Smooth muscle cell (in vitro differentiated cells): Measurements from ENCODE around the gene MLF1. TPM values are rescaled to one million over a fixed set of nuclear protein-coding genes. Genes with fewer than 3 reads are reported as not detected.
A peak's percentile ranks its signal among the peaks of the same experiment; 100 is the strongest.

ENCODE experiments used
- DNase-seq: peaks from one replicate; lab custom pipeline; 2025; ENCODE audit not compliant: unreplicated experiment; lab: John Stamatoyannopoulos, UW
- H2AFZ ChIP-seq: fragments of 200-600 bp; sonication (generic); 2 replicates; pipeline ENCODE4 v1.6.0; 2016; ENCODE audit warnings: antibody characterized with exemption, low read depth, mild to moderate bottlenecking
- H3F3A ChIP-seq: fragments of 200-600 bp; sonication (generic); 2 replicates; pipeline ENCODE4 v1.6.0; 2017; ENCODE audit warnings: antibody characterized with exemption, low read depth
- H3K27ac ChIP-seq: fragments of 200-600 bp; sonication (generic); 2 replicates; pipeline ENCODE4 v1.5.1; 2016; ENCODE audit warnings: low read depth, mild to moderate bottlenecking
- H3K27me3 ChIP-seq: fragments of 200-600 bp; sonication (generic); 2 replicates; pipeline ENCODE4 v1.6.1; 2016; ENCODE audit warnings: low read depth, mild to moderate bottlenecking
- H3K36me3 ChIP-seq: fragments of 200-600 bp; sonication (generic); 2 replicates; pipeline ENCODE4 v1.5.1; 2016; ENCODE audit warnings: low read depth
- H3K4me1 ChIP-seq: fragments of 200-600 bp; sonication (generic); 2 replicates; pipeline ENCODE4 v1.5.1; 2016; ENCODE audit warnings: low read depth
- H3K4me2 ChIP-seq: fragments of 200-600 bp; sonication (generic); 2 replicates; pipeline ENCODE4 v1.6.0; 2016; ENCODE audit warnings: mild to moderate bottlenecking
- H3K4me3 ChIP-seq: fragments of 200-600 bp; sonication (generic); 2 replicates; pipeline ENCODE4 v1.5.1; 2016; ENCODE audit warnings: mild to moderate bottlenecking
- H3K79me2 ChIP-seq: fragments of 200-600 bp; sonication (generic); 2 replicates; pipeline ENCODE4 v1.6.0; 2016; ENCODE audit warnings: low read depth, mild to moderate bottlenecking
- H3K9ac ChIP-seq: fragments of 200-600 bp; sonication (generic); 2 replicates; pipeline ENCODE4 v1.6.0; 2016; ENCODE audit warnings: low read depth
- H3K9me3 ChIP-seq: fragments of 200-600 bp; sonication (generic); replicated peaks from 2 replicates; pipeline ENCODE4 v1.5.1; 2016; ENCODE audit warnings: low read depth
- H4K20me1 ChIP-seq: fragments of 200-600 bp; sonication (generic); 2 replicates; pipeline ENCODE4 v1.6.0; 2016; ENCODE audit warnings: low read depth
- WGBS: methylation state at CpG from one replicate; pipeline ENCODE4 v1.1.7; 2016; ENCODE audit warnings: low lambda C conversion rate; 5-methylcytosine and 5-hydroxymethylcytosine counted together
- polyA plus RNA-seq: library from polyadenylated mRNA; unstranded; fragments of >200 nt; fragmentation: Nextera tagmentation; extraction: Ambion mirVana; gene quantifications from 2 replicates; pipeline ENCODE4 v1.2.1, GENCODE V29; 2016
- total RNA-seq: library from RNA; depleted of rRNA; stranded (reverse); fragments of >200 nt; gene quantifications from 2 replicates; pipeline ENCODE4 v1.2.3, GENCODE V29; 2014
- TF ChIP-seq, protein P1 (sequence below): fragments of 200-600 bp; sonication (generic); IDR thresholded peaks from 2 replicates; pipeline ENCODE4 v1.5.1; 2017; ENCODE audit warnings: borderline replicate concordance, mild to moderate bottlenecking, antibody characterized with exemption; ENCODE audit not compliant: insufficient read depth, poor library complexity, severe bottlenecking

Gene MLF1
- total and polyA plus RNA-seq, 2 experiments from 2014 or later, result 24.3 to 28.5 TPM

DNA sequence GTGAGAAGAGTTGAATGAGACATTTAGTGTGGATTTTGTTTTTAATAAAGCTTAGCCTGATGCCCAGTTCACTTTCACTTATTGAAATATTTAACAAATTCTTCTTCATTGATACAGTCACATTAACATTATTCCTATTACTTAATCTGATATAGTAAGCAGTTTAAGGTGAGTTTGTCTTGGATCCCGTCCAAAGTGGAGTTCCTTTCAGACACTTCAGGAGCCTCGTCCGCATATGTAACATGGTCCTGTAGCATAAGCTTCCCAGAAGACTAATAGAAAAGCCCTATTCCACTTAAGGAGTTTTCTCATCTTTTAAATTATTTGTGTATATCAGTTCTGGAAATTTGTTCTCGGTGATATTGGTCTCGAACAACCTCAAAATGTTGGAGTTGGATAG, 39.7 kb upstream of the MLF1 start:
- H2AFZ ChIP-seq, result no peak overlapping the region
- no peak for DNase-seq
- H3K79me2 ChIP-seq, result no peaks in the 10 kb centered on the region
- no peaks in the 10 kb centered on the region for H3K27me3 ChIP-seq
- no peaks in the 10 kb centered on the region for H3K36me3 ChIP-seq
- H3F3A ChIP-seq, result no peaks in the 10 kb centered on the region
- H3K4me3 ChIP-seq, result no peak overlapping the region
- TF ChIP-seq, protein P1, sequence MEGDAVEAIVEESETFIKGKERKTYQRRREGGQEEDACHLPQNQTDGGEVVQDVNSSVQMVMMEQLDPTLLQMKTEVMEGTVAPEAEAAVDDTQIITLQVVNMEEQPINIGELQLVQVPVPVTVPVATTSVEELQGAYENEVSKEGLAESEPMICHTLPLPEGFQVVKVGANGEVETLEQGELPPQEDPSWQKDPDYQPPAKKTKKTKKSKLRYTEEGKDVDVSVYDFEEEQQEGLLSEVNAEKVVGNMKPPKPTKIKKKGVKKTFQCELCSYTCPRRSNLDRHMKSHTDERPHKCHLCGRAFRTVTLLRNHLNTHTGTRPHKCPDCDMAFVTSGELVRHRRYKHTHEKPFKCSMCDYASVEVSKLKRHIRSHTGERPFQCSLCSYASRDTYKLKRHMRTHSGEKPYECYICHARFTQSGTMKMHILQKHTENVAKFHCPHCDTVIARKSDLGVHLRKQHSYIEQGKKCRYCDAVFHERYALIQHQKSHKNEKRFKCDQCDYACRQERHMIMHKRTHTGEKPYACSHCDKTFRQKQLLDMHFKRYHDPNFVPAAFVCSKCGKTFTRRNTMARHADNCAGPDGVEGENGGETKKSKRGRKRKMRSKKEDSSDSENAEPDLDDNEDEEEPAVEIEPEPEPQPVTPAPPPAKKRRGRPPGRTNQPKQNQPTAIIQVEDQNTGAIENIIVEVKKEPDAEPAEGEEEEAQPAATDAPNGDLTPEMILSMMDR, result no peak
- no peak overlapping the region for H3K27ac ChIP-seq
- no peaks in the 10 kb centered on the region for H3K4me1 ChIP-seq
- no peak overlapping the region for H3K9ac ChIP-seq
- WGBS, result 96% methylated on average over 5 of the region's 5 CpGs
- no peaks in the 10 kb centered on the region for H4K20me1 ChIP-seq
- no peak overlapping the region for H3K4me2 ChIP-seq
- no peaks in the 10 kb centered on the region for H3K9me3 ChIP-seq

DNA sequence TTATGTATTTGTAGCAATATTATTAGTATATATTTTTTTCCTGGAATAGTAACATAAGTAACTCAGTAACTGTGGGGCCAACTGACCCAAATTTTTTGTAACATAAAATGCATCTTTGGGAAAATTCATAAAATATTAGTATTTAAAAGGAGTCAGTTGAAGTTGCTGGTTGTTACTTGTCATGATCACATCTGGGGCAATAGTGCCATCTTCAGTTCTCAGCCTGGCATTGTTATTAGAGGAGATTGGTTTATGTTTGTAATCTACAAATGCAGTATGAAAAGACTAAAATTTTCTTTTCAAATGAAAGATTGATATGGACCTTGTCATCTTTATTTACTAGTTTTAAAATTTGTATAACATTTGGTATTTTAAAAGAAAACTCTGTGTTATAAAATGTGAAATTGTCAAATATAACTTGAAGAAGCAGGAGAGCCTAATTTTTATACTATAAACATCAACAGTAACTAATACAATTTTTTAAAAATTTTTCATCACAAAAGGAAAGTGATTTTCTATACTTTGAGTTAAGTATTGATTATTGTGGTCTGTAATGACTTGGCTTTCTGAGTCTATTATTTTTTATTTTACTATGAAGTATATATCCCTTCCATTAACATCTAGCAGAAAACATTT, 38.8 kb upstream of the MLF1 start:
- H3K4me1 ChIP-seq, result no peaks in the 10 kb centered on the region
- no peaks in the 10 kb centered on the region for H3K9me3 ChIP-seq
- H4K20me1 ChIP-seq, result no peaks in the 10 kb centered on the region
- H3F3A ChIP-seq, result no peaks in the 10 kb centered on the region
- no peak overlapping the region for H3K4me2 ChIP-seq
- no peaks in the 10 kb centered on the region for H3K79me2 ChIP-seq
- no peak overlapping the region for H3K9ac ChIP-seq
- H3K4me3 ChIP-seq, result no peak overlapping the region
- no peak overlapping the region for H2AFZ ChIP-seq
- no peaks in the 10 kb centered on the region for H3K36me3 ChIP-seq
- H3K27me3 ChIP-seq, result no peaks in the 10 kb centered on the region
- no peak for DNase-seq
- TF ChIP-seq, protein P1, result peak; percentile 59
- H3K27ac ChIP-seq, result no peak overlapping the region

DNA sequence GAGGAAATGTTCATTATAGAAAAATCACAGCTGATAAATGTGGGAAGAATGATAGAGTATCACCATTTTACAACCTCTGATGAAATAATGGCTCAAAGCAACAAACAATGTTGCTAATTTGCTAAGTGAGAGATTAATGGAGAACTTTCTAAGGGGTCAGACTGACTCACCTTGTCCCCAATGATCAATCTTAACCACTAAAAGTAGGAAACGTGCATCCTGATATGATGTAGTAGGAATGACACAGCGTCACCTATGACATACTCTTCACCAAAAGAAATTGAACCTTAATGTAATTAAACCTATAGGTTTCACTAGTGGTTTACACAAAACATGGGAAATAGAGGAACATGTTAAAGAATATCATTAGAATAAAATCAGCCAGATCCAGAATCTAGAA, 35.1 kb upstream of the MLF1 start:
- no peak for DNase-seq
- H3K27me3 ChIP-seq, result no peaks in the 10 kb centered on the region
- no peaks in the 10 kb centered on the region for H3F3A ChIP-seq
- H4K20me1 ChIP-seq, result no peaks in the 10 kb centered on the region
- H3K79me2 ChIP-seq, result no peaks in the 10 kb centered on the region
- no peaks in the 10 kb centered on the region for H3K9me3 ChIP-seq
- H3K4me2 ChIP-seq, result no peak overlapping the region
- TF ChIP-seq, protein P1, result no peak
- no peaks in the 10 kb centered on the region for H3K36me3 ChIP-seq
- 87% methylated on average over 2 of the region's 2 CpGs for WGBS
- no peak overlapping the region for H3K27ac ChIP-seq
- H3K9ac ChIP-seq, result no peak overlapping the region
- no peak overlapping the region for H3K4me3 ChIP-seq
- no peaks in the 10 kb centered on the region for H3K4me1 ChIP-seq
- H2AFZ ChIP-seq, result no peak overlapping the region

DNA sequence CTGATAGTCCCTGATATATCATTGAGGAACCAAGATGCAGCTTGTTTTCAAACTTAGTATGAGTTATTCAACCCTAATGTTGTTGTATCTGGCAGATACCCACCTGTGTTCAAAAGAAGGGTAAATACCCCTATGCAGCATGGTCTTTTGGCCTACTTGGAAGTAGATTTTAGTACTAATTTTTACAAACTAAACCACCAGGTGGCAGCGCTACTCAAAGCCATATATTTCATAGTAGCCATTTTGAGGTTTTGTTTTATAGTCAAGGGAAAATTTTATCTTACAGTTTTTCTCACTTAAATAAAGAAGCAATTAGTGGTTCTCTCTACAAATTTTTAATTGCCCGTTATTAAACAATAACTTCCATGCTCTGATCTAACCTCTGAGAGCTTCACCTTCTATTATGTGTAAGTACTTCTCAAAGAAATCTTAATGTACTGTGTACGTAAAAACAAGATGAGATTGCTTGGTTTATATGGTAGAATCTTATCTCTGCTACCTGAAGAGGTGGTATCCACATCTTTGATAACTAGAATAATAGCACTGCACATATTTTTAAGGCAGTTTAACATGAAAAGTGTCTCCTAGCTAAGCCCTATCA, 31.5 kb upstream of the MLF1 start:
- DNase-seq, result no peak
- H3F3A ChIP-seq, result no peaks in the 10 kb centered on the region
- no peaks in the 10 kb centered on the region for H3K36me3 ChIP-seq
- no peaks in the 10 kb centered on the region for H3K27me3 ChIP-seq
- no peaks in the 10 kb centered on the region for H3K79me2 ChIP-seq
- H3K9me3 ChIP-seq, result no peaks in the 10 kb centered on the region
- H3K4me3 ChIP-seq, result no peak overlapping the region
- no peaks in the 10 kb centered on the region for H3K4me1 ChIP-seq
- H3K4me2 ChIP-seq, result no peak overlapping the region
- H4K20me1 ChIP-seq, result no peaks in the 10 kb centered on the region
- TF ChIP-seq, protein P1, result peak; percentile 58
- peak overlapping the region; percentile 93 for H2AFZ ChIP-seq
- 46% methylated on average over 3 of the region's 3 CpGs for WGBS
- H3K27ac ChIP-seq, result no peak overlapping the region
- H3K9ac ChIP-seq, result no peak overlapping the region
